Activated CD4-positive, CD25-positive, alpha-beta regulatory T cell (primary cell): ENCODE measurements around the gene AMOT.

Experiments used
- DNase-seq, 4 experiments: peaks; one replicate each; lab custom pipeline; 2025; lab: John Stamatoyannopoulos, UW

AMOT gene

DNA sequence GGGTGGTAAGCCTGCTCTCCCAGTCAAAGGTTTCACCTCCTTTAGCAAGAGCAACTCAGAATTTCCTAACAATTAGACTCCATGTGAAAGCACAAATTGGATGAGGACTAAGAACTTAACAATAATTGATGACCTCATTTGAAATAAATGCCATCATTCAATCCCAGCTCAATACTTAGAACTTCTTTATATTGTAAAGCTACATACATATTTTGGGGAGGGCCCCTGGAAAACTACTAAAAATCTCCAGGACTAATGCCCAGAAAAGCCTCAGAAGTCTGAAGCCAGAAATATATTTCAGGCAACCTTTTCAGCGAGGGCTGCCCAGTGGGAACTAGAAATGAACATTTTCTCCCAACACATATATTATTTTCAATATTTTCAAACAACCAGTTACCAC is 38.1 kb downstream of the AMOT start:
- no peak for DNase-seq

DNA sequence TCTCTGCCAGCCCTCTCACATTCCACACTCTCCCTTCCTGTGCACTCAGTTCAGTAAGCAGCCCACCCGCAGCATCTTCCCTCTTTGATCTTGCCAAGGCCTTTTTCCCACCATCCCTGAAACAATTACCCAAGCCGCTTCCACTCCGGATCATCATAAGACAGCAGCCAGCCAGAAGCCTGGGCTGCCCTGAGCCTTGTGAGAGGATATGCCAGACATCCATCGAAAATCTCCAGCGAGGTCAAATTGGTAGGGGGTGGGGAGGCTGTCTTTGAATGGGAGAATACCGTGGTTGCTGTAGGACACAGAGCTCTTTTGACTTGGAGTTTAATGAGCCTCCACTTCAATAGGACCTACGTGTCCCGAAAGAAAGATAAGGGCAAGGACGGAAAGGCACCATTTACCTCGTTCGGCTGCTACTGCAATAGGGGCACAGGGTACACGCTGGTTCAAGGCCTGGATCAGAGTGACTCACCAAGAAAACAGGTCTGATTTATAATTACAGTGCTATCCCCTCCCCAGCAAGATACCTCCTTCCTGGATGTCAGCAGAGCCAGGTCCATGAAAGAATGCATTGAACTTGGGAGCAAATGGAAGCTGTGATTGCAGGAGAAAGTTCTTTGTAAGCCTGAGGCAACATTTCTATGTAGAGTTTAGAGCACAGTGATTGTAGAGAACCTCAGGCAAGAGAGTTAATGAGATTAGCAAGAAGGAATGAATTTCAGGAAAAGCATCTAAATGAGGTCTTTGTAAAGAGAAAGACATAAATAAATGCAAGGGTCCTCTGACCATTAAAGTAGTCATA is 39.5 kb downstream of the AMOT start:
- no peak for DNase-seq

DNA sequence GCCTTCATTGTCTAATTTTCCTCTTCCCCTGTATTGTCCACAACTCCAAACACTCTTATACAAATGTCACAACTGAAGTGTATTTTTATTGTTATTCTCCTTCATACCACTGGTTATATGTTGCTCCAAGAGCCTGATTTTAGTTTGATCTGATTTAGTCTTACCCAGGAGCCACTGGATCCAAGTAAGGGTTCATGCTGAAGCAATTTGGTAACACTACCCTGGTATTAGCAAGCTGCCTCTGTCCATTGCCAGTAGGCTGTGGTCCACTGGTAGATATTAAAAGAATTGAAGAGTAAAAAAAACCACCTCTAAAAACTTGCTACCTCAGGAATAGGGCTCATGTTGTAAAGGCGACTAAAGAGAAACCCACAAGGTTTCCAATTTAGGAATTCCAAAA is 41.2 kb downstream of the AMOT start:
- DNase-seq = no peak

DNA sequence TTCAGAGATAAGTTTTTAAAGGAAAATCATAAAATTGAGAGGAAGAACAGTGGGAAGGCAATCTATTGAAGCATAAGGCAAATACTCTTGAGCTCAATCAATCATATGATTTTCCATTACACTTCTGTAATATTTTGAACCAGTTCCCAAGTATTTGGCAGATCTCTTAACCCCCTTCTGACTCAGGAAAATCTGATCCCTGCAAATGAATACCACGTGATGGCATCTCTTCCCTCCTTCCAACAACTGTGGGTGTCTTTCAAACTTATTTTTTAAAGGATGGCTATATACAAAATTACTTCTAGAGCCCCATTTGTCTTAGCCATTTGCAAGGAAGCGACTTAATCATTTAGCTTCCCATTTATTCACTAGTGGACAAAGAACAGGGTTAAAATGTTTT is 41.9 kb downstream of the AMOT start:
- DNase-seq = no peak

DNA sequence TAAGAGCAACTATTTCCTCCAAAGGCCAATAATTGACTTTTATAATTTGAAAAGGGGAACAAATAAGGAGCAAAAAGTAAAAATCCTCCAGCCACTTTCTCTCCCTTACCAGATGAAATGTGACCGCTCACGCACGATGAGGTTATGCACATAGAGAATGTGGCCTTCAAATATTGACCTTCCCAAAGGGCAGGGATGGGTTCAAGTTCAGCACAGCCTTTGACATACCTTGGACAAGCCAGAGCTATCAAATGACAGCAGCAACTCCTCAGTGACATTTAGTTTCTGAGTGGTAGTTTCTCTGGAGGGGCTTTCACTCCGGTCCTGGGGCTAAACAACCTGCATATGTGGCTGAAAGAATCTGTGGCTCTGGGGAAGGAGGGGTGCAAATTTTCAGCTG is 50.7 kb downstream of the AMOT start:
- no peak for DNase-seq

DNA sequence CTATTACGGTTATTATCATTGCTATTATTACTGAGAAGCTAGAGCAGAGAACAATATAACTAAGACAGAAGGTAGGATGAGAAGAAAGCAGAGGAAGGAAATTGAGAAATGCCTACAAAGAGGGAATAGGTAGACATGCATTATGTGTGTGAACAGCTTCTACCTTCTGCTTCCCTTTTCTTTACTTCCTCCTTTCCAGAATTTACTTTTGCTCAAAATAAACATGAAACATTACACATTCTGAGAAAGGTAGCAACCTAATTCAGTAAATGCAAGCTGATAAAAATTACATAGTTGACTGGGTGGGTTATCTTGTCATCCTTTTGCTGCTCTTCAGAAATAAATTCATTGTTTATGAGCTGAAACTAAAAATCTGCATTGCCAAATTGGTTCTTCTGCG is 54.6 kb downstream of the AMOT start:
- no peak for DNase-seq

DNA sequence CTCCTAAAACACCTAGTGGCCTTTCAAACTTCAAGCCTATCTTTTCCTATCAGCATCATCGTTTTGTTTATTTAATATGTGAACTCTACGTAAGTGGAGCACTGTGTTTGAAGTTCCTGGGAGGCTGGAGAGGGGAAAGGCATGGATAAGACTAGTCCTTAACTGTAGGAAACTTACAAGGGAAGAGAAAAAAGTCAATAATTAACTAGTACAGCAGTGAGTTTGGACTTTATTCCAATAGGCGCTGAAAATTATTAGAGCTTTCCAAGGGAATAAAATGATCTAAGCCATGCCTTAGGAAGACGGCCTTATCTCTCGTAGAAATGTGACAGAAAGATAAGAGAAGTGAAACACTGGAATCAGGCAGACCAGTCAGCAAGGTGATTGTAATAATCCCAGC is 55.3 kb downstream of the AMOT start:
- no peak for DNase-seq

DNA sequence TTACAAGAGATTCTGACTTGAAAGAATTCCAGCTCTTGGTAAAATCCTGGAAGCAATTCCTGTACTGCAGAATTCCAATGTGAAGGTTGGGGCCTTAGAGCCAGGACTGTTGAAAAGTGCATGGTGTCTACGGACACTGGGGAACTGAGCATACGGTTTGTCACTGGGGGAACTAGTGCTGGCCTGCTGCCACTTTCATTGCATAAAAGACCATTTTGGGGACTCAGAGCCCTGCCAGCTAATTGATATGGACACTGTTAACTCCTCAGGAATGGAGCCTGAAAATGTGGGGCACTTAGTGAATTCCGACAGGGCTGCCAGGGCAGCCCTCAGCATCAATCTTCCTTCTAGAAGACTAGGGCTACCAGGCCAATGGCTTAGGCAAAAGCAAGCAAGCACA is 55.9 kb downstream of the AMOT start:
- DNase-seq = no peak

DNA sequence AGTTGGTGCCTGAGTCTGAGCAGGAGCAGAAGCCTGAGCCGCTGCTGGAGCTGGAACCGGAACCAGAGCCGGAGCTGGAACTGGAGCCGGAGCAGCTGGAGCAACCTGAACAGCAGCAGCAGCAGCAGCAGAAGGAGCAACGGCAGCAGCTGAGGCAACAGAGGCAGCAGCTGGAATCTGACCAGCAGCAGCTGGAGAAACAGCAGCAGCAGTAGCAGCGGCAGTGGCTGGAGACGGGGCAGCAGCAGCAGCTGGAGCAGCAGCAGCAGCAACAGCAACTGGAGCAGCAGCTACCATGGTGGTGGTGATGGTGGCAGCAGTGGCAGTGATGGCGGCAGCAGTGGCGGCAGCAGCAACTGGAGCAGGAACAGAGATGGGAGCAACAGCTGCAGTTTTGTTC is 61.5 kb downstream of the AMOT start:
- DNase-seq = no peak

DNA sequence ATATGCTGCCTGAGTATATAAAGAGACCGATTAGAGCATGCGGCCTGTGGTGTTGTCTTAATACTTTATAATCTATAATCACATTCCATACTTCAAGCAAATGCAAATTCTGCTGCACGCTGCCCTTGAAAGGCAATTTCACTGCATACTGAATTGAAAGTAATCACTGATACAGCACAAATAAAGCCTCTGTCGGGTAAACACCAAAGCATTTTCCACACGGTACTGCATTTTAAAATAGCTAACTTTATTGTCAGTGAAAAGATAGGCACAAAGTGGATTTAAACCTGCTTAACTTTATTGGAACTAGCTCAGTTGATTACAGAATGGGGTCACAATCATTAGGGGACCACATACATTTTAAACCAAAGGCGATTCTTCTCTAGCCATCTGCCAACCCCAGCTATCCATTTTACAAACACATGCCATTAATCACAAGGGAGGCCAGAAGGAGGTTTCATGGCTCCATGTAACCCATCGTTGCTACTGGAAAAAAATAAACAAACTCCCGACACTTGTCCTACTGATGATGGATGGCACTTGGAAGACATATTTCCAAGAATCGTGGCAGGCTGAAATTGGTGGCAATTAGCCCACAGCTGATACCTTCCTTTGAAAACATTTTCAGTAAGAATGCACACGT is 65.9 kb downstream of the AMOT start:
- DNase-seq = no peak

DNA sequence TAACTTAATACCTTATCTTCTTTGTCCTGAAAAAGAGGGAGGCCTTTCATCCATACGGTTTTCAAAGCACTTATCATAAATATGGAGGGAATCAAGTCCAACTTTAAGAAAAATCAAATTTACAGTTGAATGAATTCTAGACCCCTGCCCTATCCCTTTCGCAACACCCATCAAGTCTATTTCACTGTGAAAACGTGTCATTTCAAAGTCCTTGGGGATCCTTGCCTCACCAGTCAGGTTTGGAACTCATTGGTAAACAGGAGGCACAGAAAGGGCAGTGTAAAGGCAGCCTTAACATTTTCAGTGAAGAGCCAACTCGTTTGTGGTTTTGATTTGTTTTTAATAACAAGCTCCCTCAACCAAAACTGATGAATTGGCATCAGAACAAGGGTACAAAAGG is 66.5 kb downstream of the AMOT start:
- DNase-seq = no peak

DNA sequence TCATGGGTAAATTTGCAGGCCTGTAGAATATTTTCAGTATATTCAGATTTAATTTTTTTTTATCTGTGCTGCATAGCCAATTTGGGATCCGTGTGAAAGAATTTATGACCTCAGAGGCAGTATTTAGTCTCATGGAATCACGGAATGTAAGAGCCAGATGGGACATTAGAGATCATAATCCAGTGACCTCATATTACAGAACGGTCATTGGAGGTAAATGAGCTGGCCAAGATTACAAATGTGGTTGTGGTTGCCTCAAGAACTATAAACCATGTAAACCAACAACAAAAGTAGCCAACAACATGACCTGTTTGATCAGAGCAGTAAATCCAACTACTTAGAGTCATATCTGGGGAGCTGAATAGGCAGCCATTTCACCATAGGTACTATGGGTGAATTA is 71.6 kb downstream of the AMOT start:
- DNase-seq = no peak

DNA sequence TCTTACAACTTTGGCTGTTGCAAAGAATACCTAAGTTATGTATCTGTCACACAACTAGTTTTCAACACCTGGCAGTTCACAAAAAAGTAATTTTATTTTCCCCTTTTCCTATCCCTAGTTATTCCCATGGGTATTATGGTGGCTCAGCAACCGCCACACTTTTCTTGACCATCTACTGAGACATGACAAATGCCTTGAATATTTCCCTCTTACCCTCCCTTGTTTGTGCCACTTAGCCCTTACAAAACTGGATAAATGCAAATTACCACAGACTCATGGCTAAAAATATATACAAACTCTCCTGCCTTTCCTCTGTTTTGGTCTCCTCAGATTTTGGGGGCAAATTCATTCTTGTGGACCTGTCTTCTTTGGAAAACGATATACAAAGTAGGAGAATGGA is 72.1 kb downstream of the AMOT start:
- no peak for DNase-seq

DNA sequence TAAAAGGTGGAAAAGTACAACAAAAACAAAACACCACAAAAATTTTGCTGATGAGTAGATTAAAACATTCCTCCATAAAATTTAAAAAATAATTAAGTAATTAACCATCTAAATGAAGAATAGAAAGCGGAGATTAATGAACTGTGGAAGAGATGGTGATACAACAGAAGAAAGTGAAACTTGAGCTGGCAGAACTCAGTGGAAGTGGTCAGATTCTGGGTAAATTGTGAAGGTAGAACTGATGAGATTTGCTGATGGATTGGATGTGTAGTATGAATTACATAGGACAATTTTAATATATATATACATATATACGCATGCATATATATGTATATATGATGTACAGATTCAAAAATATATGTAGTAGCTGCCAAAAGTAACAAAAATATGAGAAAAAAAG is 73.9 kb downstream of the AMOT start:
- DNase-seq = no peak

DNA sequence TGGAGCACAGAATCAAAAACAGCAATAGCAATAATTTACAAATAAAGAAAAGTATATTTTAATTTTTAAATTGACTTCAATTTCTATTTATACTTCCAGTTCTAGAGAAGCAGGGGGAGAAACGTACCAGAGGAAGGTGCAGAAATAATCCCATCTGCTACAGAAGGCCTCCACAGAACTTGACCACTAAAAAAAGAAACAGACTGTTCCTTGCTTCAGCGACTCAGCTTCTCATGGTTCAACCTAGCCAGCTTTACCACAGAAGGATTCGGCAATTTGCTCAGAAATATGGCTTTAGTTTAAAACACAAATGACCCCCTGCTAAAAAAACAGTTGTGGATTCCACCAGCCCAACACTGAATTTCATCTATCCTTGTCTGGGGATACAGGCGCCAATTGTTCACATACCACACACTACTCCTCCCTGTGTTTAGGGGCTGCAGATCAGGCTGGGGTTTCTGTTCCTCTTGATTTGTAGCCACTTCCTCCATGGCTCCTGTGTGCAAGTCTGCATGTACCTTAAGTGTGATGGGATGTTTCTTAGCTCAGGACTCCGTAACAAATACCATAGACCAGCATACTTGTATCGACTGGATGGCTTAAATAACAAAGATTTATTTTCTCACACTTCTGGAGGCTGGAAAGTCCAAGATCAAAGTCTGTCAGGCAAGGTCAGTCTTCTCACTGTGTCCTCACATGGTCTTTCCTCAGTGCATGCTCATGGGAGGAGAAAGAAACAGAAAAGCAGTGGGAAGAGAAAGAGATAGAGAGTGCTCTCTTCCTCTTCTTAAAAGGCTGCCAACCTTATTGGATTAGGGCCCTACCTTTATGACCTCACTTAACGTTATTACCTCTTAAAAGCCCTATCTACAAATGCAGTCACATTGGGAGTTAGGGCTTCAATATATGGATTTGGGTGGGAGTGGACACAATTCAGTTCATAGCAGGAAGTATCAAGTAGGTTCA is 79.1 kb downstream of the AMOT start:
- DNase-seq = no peak

DNA sequence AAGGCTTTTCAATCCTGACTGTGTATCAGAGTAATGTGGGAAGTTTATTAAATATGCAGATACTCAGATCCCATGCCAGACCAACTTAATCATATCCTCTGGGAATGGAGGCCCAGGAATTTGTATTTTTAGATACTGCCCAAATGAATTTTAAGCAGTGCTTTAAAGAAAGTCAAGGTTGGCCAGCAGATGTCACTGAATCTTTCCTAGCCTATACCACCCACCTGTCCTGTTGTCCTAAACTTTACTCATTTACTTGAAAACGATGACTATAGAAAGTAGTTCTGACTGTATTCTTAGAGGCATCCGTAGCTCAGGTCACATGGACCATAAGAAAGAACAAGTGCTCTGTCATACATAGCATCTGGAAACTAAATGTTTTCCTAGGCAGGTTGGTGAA is 79.9 kb downstream of the AMOT start:
- DNase-seq = no peak

DNA sequence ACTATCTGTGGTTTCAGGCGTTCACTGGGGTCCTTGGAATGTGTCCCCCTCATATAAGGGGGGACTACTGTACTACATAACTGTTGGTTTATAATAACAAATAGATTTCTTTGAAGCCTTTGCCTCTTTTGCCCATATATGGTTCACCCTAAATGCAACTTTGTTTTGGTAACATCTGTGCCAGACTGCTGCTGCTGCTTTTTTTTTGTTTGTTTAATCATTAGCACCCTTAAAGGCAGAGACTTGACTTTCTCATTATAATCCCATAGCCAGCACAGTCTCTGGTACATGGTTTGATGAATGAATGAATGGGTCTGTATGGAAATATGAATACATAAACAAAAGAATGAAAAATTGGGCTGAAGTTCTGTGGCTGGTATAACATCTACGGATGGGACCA is 80.7 kb downstream of the AMOT start:
- no peak for DNase-seq

DNA sequence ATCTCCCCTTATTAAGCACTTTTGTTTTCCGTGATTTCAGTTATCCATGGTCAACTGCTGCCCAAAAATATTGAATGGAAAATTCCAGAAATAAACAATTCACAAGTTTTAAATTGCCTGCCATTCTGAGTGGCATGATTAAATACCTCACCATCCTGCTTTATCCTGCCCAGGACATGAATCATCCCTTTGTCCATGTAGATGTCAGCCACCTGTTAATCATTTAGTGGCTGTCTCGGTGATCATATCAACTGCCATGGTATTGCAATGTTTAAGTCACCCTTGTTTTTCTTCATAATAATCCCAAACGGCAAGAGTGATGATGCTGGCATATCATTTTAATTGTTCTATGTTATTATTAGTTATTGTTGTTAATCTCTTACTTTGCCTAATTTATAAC is 81.1 kb downstream of the AMOT start:
- no peak for DNase-seq

DNA sequence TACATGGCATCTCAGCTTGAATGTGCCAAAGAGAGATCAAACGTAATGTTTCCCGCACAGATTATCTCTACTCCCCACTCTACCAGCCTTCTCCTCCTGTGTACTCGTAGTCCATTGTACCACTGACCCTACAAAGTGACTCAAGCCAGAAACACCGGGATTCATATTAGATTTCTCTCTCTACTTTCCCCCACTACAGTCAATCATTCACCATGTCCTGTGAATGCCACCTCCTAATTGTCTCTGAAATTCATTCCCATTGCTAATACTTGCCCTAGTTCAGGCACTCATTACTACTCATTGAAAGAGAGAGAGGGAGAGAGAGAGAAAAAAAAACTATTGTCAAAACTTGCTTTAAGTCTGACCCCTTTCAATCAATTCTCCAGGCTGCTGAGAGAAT is 82.7 kb downstream of the AMOT start:
- DNase-seq = no peak

DNA sequence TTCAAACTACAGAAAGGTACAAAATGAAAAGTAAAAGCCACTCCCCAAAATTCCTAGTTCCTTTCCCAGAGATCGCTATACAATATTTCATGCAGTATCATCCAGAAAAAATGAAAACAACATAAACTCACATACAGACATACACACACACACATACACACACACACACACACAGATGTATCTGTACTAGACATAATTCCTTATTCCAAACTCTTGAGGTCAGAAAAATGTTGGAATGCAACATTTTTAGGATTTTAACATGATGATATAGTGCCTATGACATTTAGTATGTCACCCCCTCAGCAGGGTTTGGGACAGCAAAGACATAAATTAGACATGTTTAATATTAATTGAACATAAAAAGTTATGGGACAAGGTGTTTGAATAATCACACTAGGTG is 87.5 kb downstream of the AMOT start:
- DNase-seq = no peak

DNA sequence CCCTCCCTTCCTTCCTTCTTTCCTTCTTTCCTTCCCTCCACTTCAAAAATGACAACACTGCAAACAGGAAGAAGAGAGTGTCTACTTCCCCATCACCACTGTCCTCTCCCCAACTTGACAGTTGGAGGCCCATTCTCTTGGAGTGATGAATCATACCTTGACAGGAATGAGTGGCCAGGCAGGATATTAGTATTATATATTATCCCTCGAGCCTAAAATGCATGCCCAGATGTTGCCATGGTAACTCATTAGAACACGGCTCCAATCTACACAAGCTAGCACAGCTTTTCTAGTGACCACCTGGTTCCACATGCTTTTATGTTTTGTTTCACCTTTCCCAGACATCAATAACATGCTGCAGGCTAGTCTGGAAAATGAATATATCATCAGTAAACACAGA is 89.6 kb downstream of the AMOT start:
- no peak for DNase-seq

DNA sequence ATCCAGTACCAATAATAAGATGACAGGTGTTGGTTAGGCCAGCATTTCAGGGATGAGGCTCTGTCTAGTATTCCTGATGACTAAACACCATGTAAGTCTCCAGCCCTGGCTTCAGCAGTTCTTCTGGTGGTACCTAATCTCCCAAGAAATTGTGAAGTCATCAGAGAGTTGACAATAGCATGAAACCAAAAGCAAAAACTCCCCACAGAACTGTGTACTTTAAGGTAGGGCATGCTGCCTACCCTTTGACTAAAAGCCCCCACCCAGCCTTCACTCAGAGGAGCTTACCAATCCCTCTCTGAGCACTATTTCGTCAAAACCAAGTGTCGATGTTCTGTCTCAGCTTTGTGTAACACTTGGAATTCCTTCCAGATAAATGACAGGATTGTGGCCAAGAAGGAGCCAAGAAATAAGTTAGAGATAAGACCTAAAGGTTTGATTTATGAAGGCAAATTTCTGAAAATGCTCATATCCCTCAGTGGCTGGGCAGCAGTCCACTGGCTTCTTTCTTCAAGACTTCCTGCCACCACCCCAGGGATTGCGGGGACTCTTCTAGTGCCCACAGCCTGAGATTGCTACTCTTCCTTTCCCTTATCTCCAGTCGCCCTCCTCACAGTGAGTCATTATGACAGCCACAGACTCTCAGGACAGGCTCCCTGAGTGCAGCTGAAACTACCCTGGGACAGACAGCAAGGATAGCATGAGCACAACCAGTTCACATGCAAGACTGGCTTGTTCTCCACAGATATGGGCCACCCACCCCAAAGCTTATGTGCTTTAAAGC is 93.6 kb downstream of the AMOT start:
- no peak for DNase-seq
